Stimulated activated CD8-positive, alpha-beta memory T cell treated with anti-CD3 and anti-CD28 coated beads, Interleukin-4, amount 100 ng/mL, for 4 hours (primary cell): ENCODE results near the gene AHCTF1.
"Not testable (repeated sequence)": the region's sequence is repeated elsewhere in the genome, so short reads cannot be mapped to it uniquely, and the experiment has no call there.

Experiments
- DNase-seq, 2 donors: peaks; one replicate each; pipeline ENCODE4 v3.0.0-alpha.2; 2020; ENCODE audit warnings: low read depth in 2 of 2, low spot score in 1 of 2

The AHCTF1 gene

DNA sequence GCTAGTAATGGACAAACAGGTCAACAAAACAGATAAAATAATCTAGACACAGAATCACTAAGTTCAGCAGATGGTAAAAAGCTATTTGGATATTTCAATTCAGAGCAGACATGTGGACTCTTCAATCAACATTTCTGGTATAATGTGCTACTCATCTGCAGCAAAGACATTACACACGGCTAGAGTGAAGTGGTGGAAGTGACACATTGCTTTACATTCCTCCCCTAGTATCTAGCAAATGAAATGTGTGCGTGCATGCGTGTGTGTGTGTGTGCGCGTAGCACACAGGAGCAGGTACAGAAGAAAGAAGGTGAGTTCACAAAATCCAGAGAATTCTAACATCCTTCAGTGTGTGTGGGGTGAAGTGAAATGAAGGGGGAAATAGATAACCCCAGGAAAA, 8.3 kb downstream of the AHCTF1 start:
- DNase-seq, result no peak

DNA sequence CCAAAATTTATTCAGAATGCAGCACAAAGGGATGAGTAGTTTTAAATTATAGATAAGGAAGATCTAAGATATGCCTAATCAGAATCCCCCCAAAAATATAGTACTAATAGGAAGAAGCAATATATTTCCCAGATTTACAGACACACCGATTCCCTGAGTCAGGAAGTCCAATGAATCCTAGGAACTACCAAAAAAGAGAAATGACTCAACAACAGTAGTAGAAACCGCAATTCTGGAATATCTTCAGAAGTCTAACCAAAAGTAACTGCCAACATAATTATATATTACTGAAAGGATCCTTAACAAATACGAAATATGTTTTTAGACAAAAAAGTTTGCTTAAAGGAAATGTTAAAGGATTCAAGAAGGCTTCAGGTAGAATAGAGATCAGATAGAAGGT, 10.3 kb downstream of the AHCTF1 start:
- DNase-seq, result no peak

DNA sequence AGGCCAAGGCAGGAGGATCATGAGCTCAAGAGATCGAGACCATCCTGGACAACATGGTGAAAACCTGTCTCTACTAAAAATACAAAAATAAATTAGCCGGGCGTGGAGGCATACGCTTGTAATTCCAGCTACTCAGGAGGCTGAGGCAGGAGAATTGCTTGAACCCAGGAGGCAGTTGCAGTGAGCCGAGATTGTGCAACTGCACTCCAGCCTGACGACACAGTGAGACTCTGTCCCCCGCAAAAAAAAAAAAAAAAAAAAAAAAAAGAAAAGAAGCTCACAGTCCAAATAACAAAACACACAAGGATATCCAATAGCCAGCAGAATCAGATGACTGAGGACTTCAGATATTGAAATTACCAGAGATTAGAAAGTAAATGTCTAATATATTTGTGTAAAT, 11.8 kb downstream of the AHCTF1 start:
- DNase-seq, result no peak

DNA sequence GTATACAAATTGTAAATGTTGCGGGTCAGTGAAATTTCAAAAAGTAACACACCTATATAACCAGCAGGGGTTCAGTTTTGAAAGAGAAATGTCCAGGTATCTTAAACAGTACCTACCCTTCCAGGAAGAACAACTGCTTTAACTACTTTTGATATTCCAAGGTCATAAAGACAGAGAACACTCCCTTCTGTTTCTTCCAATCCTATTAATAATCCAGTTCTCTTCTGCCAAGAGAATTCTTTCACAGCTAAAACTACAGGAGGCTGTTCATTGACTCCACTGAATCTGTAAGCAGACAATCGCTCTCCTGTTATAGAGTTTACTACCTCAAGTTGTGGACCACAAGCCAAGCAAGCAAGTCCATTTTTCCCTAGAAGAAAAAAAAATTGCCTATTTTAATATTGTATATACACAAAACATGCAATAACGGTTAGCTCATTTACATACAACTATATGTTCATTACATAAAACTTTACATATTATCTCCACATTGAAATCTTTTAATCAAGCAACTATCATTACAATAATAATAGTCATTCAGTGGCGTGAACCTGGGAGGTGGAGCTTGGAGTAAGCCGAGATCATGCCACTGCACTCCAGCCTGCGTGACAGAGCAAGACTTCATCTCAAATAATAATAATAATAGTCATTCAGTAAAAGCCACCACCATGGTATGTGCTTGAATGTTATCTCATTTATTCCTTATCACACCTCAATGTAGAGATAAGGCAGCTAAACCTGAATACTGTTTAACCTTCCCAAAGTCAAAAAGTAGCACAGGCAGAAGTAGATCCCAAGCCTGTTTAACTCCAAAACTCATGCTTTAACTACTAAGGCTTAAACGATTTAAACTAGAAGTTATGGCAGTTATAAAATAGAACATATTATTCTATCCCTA, 15.5 kb downstream of the AHCTF1 start:
- not testable (repeated sequence) for DNase-seq

DNA sequence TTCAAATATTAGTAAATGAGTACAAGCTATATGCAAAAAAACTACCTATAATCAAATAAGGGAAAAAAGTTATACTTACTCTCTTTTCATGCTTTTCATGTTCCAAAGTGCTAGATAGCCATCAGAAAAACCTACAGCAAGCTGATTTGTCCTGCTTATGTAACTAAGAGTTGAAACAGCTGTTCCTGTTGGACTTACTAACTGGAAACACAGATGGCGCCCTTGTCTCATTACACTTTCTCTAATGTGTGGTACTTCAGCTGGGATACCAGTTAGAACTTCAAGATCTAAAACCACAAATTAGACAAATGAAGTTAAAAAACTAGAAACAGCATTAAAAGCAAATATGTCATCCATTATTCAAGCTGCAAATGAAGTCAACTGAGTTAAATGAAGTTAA, 24.3 kb downstream of the AHCTF1 start:
- no peak for DNase-seq

DNA sequence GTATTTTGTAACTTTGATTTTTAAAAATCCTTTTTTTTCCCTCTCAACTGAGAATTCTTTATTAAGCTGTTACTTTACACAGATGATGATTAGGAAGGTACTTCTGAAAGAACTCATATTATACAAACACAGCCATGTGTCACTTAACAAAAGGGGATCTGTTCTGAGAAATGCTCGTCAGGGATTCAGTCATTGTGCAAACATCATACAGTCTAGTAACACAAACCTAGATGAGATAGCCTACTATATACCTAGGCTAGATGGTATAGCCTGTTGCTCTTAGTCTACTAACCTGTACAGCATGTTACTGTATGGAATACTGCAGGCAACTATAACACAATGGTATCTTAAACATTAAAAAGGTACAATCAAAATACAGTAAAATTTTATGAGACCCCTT, 24.9 kb downstream of the AHCTF1 start:
- DNase-seq, result no peak

DNA sequence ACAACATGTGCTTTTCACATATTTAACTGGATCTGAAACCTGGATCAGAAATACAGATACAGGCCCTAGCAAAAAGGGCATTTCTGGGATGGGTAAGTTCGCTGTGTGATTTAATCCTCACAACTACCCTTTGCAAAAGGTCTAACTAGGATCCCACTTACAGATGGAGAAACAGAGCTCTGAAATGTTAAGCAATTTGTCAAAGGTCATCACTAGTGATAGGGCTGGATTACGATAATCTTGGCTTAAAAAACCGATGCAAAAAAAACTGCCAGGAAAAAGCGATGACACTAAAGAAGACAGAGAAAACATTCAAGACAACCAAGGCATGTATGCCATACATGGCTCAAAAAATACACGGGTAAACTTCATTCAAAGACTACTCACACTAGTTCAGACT, 29.9 kb downstream of the AHCTF1 start:
- DNase-seq, result no peak

DNA sequence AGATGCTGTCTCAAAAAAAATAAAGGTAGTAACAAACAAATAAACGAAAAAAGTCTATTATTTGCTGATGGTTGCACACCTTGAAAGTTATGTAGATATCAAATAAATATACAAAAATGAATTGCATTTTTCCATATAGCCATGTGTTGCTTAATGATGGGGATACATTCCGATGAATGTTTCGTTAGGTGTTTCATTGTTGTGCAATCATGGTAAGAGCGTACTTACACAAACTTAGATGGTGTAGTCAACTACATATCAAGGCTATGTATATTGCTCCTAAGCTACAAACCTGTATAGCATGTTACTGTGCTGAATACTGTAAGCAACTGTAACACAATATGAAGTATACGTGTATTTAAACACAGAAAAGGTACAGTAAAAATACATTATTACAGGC, 34.4 kb downstream of the AHCTF1 start:
- DNase-seq, result no peak

DNA sequence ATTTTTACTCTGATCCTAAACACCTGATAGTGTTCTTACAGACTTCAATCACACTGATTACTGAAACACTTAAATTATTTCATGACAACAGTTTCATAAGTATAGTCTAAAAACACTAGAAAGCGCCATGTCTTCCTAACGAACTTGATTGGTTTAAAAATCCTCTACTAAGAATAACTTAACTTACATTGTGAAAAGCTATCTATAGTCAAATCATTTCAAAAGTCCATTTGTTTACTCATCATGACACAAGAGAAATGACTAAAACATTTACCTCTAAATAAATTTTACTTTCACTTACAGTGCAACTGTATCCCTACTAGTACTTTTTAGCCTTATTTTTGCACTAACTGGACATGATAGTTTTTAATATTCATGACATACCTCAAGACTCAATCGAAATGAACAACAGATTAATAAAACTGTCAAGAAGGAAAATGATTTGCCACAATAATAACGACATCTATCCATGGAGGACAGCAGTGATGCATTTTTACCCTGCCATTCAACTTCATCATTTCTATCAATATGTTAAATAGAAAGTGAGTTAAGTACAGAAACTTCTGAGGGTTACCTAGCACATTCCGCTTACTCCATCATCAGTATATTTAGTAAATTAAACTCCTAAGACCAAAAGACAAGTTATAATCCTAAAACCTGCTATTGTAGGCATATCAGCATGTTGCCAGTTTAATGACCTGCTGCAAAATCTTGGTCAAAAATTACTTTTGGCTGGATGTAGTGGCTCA, 38.4 kb downstream of the AHCTF1 start:
- DNase-seq, result no peak

DNA sequence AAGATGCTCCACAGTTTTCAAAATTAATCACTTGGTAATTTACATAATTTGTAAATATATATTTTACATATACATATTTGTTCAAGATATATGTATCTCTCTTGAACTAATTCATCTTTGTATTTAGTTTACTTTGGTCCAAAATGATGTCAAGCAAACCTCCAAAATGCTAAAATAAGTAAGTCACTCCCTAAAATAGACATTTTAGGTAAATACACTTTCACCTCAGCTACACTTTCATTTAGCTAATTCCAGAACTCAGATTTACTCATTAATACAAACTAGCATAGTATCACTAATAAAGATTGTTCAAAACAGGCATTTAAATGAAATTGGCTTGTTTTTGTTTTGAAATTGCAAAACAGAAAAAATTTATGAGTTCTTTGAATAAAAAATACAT, 40.6 kb downstream of the AHCTF1 start:
- no peak for DNase-seq

DNA sequence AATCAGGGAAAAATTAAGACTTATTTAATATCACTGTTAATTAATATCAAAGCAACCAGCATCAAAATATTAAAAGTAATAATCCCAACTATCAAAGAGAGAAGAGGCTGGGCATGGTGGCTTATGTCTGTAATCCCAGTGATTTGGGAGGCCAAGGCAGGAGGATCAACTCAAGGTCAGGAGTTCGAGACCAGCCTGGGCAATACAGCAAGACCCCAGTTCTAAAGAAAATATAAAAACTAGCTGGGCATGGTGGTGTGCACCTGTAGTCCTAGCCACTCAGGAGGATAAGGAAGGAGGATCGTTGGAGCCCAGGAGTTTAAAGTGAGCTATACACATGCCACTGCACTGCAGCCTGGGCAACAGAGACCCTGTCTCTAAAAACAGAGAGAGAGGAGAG, 43.2 kb downstream of the AHCTF1 start:
- no peak for DNase-seq

DNA sequence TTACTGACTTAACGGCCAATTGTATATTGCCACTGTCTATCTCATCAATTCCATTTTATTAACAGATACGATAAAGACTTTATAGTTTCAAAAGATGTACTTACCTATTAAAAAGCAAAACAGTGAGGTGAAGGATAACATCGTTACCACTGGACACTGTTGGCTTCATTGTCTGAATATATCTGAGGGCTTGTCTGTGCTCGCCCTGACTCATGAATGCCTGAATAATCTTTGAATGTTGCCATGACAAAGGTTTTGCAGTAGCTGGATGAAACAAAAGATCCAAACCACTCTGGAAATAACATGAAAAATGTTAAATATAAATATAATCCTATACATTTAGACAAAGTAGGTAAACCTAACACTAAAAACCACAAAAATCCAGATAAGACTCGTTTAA, 46.4 kb downstream of the AHCTF1 start:
- not testable (repeated sequence) for DNase-seq

DNA sequence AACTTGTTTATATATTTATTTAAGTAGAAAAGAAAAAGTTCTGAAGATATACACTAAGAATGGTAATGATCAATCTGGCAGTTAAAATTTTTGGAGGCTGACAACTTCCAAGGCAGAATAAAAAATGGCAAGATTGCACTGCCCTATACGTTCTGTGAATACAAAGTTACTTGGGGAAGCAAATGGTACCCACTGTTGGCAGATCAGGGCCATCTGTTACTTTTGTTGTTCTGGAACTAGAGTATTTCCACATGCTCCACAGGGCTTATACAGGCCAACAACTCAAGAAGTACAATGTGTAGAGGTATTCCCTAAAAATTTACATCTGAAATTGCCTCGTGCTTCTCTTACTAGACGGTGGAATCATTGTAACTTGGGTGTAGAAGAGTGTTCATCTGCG, 53.2 kb downstream of the AHCTF1 start:
- no peak for DNase-seq

DNA sequence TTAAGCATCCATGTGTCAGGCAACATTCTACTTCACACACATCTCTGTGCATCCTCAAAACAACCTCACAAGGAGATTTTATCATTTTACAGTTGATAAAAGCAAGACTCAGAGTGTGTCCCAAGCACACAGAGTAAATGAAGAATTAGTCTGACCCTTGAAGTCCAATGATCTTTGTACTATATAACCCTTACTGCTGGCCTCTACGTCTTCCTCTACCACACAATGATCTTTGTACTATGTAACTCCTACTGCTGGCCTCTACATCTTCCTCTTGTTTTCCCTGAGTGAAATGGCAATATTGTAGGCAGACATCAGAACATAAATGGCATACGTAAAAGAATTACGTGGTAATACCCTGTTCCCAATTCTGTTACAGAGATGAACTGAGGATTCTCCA, 55.3 kb downstream of the AHCTF1 start:
- DNase-seq, result no peak

DNA sequence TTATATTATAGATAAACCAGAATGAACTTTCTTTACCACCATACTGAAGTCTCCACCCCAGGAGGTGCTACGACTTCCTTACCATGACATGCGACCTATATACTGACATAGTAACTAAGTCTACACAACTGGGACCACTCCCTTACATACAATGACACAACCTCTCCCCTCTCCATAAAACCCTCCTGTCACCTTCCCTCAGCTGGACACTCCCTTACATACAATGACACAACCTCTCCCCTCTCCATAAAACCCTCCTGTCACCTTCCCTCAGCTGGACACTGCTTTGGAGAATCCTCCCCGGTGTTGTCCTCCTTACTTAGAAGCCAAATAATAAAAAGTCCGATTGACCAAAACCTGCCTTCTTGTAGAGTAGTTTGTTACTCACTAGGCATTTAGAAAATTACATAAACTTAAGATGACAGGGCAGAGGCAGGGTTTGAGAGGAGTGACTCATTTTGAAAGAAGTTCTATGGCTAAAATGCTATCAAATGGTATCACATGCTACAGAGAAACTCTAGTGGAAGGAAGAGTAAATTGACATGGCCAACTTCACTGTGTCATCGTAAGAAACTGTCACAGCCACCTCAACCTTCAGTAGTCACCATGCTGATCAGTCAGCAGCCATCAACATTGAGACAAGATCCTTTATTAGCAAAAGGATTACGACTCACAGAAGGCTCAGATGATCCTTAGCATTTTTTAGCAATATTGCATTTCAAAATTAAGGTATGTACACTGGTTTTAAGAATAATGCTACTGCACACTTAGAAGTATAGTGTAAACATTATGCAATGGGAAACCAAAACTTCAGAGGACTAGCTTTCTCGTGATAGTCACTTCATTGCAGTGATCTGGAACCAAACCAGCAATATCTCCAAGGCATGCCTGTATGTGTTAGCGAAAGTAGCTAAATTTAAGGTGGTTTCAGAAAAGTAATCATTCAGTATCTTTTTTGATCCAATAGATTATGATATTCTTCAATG, 56.4 kb downstream of the AHCTF1 start:
- DNase-seq, result no peak

DNA sequence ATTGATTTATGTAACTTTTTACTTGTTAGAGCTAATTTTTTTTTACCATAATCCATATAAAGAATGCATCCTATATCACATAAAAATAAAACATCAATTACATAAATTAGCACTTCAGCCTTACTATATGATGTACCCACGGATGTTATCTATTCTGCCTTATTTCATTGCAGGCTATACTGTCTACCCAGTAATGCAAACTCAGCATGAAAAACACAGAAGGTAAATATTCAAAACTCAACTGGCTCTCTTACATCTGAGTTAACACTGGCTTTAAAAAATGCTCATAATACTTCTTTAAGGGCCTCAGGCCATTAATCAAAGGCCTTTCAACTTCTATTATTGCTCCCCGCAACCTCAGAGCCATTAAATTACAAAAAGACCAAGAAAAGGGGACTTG, 65.8 kb downstream of the AHCTF1 start:
- DNase-seq, result no peak

DNA sequence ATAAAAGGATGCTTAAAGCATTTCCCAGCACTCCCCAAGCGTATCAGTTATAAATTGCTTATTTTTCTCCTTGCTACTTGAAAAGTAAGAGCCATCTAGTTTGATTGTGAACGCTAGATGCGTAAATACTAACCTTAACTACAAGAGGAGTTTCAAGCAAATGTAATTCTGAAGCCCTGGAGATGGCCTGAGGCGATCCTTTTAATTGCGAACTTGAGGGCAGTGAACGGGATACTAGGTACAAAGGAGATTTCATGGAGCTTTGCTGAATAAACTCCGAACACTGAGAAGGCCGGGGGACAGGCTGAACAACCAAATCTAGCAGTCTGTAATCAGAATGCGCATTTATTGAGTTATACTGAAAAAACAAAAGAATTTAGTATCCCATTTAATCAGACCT, 68.0 kb downstream of the AHCTF1 start:
- not testable (repeated sequence) for DNase-seq

DNA sequence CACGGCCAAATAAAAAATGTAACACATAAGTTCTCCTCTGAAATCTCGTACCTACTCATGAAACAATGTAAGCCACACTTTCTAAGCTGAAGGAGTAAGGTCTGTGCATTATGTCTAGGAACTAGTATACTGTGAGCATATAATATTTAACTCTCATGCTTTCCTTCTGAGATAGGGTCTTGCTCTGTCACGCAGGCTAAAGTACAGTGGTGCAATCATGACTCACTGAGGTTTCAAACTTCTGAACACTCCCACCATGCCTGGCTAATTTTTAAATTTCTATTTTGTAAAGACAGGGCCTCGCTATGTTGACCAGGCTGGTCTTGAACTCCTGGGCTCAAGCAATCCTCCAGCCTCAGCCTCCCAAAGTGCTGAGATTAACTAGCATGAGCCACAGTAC, 71.3 kb downstream of the AHCTF1 start:
- no peak for DNase-seq

DNA sequence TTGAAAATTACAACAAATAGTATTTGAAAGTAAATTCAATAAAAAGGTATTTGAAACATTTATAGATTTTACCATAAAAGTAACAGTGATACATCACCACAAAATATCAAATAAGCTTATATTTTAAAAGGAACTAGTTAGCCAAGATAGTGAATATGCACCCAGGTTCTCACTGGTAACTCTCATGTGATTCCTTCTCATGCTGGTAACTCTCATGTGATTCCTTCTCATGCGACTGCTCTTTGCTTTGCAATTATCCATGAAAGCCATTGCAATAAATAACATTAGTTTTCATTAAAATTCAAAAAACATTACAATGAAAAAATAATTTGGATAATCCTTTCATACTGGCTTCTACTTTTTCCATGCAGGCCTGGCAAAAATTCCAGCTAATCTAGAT, 75.4 kb downstream of the AHCTF1 start:
- DNase-seq, result no peak

DNA sequence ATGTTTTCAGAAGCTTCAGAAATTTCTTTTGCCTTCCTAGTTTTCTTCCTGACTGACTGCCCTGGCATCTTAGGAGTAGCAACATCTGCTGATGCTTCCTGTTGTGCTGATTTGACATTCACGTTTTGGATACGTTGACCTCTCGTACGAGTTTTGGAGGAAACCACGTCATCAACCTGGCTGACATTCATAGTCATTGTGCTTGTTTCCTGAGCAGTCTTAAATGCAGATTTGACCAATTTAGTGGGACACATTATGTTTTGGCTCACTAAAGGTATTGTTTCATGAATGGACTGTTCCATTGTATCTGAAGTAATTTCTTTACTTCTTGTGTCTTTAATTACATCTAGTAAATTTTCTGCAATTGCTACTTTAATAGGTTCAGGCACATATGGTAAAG, 81.1 kb downstream of the AHCTF1 start:
- not testable (repeated sequence) for DNase-seq

DNA sequence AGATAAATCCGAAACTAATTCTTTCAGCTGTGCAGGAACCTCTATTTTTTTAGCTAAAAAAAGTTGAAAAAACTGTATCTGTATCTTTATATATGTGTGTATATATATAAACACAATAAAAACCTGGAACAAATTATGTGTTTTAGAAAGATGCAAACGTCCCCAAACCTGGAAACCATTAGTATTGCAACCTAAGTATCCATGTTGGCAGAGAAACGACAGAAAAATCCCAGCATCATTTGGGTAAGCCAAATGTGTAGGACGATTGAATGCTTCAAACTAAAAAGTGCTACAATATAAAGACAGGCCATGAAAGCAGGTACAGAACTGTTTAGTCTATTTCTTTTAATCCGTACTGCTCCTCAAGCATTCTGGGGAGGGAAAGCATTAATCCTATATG, 87.9 kb downstream of the AHCTF1 start:
- DNase-seq, result no peak
